ENCODE data around the gene DIS3L2.

DIS3L2 gene

GRCh38 chr2:232234922-232235615 is 273.6 kb downstream of the DIS3L2 start:
- no peak for TF ChIP-seq CTCF (IDR thresholded peaks at IDR 0.05; ENCODE audit: borderline replicate concordance, insufficient read depth, low read depth, low read length)

GRCh38 chr2:232235716-232236115 is 274.2 kb downstream of the DIS3L2 start:
- no peak overlapping the region for H3K4me3 ChIP-seq (ENCODE audit: low read depth, low read length)
- TF ChIP-seq CTCF (IDR thresholded peaks at IDR 0.05; ENCODE audit: borderline replicate concordance, insufficient read depth, low read depth, low read length): no peak

More at GRCh38 chr2:232234922-232235615, 273.6 kb downstream of the DIS3L2 start:
- no peak overlapping the region for H3K4me3 ChIP-seq (ENCODE audit: low read depth, low read length)

GRCh38 chr2:232236200-232236599 is 274.7 kb downstream of the DIS3L2 start:
- no peak for TF ChIP-seq CTCF (IDR thresholded peaks at IDR 0.05; ENCODE audit: borderline replicate concordance, insufficient read depth, low read depth, low read length)
- no peak overlapping the region for H3K4me3 ChIP-seq (ENCODE audit: low read depth, low read length)

- H3K4me3 ChIP-seq (ENCODE audit: low read depth, low read length): no peak overlapping the region
- TF ChIP-seq CTCF (IDR thresholded peaks at IDR 0.05; ENCODE audit: borderline replicate concordance, insufficient read depth, low read depth, low read length): no peak
These were observed 276.0 kb downstream of the DIS3L2 start for GRCh38 chr2:232237464-232237863.

GRCh38 chr2:232238108-232238507 is 276.6 kb downstream of the DIS3L2 start:
- no peak for TF ChIP-seq CTCF (IDR thresholded peaks at IDR 0.05; ENCODE audit: borderline replicate concordance, insufficient read depth, low read depth, low read length)
- no peak overlapping the region for H3K4me3 ChIP-seq (ENCODE audit: low read depth, low read length)

- no peak for TF ChIP-seq CTCF (IDR thresholded peaks at IDR 0.05; ENCODE audit: borderline replicate concordance, insufficient read depth, low read depth, low read length)
- no peak overlapping the region for H3K4me3 ChIP-seq (ENCODE audit: low read depth, low read length)
These were observed 277.1 kb downstream of the DIS3L2 start for GRCh38 chr2:232238596-232238995.

GRCh38 chr2:232239951-232240681 is 278.6 kb downstream of the DIS3L2 start:
- H3K4me3 ChIP-seq (ENCODE audit: low read depth, low read length): no peak overlapping the region
- no peak for TF ChIP-seq CTCF (IDR thresholded peaks at IDR 0.05; ENCODE audit: borderline replicate concordance, insufficient read depth, low read depth, low read length)

Measured in GM12875 (cell line).